SIG-M5 (cell line): ENCODE measurements around the gene ZSWIM2.
"Not testable (repeated sequence)": the region's sequence is repeated elsewhere in the genome, so short reads cannot be mapped to it uniquely, and the experiment has no call there.

Experiments used
- DNase-seq: peaks from one replicate; lab custom pipeline; 2025; lab: John Stamatoyannopoulos, UW

The ZSWIM2 gene, protein sequence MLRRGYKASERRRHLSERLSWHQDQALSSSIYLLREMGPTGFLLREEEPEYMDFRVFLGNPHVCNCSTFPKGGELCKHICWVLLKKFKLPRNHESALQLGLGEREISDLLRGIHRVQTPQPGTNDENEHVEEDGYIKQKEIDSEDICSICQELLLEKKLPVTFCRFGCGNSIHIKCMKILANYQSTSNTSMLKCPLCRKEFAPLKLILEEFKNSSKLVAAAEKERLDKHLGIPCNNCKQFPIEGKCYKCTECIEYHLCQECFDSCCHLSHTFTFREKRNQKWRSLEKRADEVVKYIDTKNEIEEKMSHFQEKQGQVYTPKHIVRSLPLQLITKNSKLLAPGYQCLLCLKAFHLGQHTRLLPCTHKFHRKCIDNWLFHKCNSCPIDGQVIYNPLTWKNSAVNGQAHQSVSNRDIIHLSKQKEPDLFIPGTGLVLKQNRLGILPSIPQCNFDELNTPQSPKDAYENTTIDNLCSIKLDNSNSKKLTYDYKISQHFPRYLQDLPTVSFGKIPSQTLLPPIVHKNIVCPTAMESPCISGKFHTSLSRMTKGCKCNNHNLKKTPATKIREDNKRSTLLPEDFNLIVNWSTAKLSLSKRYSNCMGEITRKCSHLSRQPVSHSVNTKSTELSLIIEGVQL

DNA sequence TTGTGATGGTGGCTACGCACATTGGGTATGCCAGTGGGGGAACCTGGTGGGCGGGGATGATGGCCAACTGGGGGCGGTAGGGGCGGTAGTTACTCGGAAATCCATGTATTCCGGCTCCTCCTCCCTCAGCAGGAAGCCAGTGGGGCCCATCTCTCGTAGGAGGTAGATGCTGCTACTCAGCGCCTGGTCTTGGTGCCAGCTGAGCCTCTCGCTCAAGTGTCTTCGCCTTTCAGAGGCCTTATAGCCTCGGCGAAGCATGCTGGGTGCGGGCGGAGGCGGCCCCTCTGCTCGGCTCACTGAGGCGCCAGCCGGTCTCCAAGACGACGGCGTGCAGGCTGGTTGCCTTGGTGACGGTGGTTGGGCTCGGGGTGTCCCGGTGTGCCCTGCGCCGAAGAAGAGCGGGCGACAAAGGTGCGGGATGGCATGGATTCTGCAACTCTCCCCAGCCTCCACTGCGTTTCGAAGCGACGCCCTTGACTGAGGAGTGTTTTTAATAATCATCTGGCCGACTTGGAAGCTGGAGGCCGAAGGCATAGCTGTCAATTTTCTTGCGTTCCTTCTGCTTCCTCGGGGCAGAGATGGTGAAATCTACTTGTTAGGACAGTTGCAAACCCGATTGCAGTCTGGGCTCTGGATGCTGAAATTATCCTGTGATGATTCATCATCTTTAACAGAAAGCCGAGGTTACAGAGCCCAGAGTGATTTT, at the start of gene ZSWIM2:
Gene ZSWIM2, minus strand, starts transcription at position 298 of the 706 bp plus-strand sequence. Its CDS starts 40 bp downstream, at position 258.
- DNase-seq = peak; percentile 52

DNA sequence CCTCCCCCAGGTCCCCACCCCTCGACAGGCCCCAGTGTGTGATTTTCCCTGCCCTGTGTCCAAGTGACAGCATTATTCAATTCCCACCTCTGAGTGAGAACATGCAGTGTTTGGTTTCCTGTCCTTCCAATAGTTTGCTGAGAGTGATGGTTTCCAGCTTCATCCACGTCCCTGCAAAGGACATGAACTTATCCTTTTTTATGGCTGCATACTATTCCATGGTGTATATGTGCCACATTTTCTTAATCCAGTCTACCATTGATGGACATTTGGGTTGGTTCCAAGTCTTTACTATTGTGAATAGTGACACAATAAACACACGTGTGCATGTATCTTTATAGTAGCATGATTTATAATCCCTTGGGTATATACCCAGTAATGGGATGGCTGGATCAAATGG, 47.2 kb upstream of the ZSWIM2 start:
- DNase-seq = not testable (repeated sequence)

DNA sequence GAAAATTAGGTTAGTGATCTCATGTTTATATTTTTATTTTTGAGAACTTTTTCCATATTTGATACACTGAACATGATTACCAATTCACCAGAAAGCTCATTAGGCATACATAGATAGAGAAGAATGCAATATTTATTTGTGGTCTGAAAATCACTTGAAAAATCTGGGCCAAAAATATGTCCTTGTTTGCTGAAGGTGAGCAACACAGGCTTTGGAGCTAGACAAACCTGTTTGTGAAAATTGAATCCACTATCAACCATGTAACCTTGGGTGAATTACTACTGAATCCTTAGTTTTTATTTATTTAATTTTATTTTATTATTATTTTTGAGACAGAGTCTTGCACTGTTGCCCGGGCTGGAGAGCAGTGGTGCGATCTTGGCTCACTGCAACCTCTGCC, 46.5 kb upstream of the ZSWIM2 start:
- no peak for DNase-seq

DNA sequence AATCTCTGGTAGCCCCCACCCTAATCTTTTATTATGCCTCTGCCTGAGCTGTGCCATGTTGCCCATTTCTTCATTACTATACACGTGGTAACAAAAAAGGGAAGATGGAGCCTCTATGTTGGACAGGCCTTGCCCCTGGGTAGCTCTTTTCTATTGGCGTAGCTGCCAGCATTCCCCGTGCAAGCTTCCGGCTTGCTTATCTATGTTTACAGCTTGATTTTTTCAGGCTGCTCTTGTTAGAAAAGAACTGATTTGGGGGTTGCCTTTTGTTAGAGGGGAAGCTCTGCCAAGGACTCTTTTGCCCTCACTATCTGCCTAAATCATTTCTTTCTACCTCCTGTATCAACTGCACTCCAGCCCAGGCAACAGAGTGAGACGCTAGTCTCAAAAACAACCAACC, 45.5 kb upstream of the ZSWIM2 start:
- DNase-seq = no peak

DNA sequence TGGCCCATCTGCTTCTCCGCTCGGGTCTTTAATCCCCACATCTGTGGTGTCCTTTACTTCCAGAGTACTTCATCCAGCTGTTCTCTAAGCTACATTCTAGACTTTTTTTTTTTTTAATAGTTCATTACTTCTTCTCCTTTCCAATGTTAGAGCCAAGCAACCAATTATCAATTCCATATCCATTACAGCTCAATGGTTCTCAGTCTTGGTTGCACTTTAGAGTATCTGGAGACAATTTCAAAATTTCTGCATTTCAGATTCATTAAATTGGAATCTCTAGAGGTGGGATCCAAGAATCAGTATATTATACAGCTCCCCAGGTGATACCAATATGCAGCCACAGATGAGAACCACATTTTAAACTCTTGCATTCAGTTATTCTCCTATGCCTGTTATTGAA, 43.9 kb upstream of the ZSWIM2 start:
- no peak for DNase-seq

DNA sequence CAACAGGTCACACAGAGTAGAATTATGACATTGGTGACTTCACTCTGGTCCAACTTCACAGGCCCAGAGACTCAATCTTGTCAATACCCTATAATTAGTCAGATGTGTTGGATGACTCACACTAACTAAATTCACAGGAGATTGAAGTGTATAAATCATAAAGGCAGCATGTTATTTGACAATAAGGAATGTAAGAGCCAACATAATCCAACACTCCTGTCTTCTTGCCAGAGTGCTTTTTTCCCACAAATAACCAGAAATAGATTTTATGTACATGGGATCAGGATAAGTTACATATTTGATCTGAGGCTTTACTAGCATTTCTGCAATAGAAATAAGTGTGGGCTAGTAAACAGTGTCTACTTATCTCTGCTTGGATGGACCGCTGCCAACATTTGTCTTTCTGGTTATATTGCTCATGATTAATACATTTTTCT, 42.2 kb upstream of the ZSWIM2 start:
- DNase-seq = no peak

DNA sequence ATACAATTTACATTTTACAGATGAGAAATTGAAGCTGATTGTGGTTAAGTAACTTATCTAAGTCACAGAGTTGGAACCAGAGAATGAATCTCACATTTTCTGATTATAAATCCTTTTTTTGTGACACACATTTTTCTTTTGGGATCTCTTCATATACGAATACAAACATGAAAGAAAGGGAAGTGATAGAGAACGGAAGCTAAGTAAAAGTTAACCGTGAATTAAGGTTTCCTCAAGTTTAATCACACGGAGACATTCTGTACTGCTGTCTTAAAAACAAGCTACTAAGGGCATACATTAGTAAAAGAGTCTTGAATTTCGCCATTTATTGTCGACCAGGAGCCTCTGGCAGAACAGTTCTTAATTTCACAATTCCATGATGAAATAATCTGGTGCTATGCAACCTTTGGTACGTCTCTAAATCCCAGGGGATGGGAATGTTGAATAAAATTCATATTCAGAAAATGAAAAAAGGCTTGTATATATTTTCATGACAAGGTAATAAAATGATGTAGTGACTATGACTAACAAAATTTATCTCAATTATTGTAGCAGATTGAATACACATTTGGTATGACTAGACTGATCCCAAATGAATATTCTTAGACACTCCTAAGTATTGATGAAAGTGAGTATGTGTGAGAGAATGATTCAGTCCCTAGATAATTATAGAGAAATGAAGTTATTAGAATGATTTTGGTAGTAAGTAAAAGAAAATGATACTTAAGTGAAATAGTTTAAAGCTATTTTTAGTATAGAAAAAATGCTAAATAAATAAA, 40.3 kb upstream of the ZSWIM2 start:
- no peak for DNase-seq

DNA sequence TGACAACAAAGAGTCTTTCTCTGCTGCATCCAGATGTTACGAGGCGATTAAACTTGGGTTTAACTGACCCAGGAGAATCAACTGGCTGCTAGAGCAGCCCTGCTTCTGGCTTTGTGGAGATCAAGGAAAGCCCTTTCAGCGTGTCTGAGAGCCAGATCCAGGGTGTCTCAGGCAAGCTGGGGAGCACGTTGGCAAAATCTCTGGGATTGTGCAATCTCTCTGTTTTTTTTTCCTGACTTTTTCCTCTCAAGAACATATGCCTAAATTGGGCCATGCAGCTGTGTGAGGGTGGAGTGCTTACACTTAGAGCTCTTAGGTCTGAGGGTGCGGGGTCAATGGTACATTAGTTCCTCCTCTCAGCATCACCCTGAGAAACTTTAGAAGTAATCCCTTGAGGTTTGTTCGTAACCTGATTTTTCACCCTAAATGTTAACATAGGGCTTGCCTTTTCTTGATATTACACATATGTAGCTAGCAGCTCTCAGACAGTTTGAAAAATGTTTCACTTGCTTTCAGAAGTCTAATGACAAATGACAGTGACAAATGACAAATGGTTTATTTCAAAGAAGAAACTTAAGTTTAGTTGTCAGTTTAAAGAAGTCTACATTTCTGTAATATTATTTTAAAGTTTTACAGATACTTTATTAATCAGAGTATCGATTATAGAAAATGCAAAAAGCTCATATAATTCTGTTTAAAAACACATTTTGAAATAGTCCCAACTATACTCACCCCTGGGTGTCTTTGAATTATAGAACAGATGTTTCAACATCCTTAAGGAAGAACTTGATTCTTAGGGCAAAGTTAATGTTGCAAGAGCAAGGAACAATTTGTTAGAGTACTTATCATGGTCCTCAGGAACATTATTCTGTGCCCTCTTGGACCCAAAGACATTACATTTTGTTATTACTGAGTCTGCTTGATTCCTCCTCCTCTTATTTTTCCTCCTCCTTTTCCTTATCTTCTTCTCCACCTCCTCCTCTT, 38.4 kb upstream of the ZSWIM2 start:
- no peak for DNase-seq

DNA sequence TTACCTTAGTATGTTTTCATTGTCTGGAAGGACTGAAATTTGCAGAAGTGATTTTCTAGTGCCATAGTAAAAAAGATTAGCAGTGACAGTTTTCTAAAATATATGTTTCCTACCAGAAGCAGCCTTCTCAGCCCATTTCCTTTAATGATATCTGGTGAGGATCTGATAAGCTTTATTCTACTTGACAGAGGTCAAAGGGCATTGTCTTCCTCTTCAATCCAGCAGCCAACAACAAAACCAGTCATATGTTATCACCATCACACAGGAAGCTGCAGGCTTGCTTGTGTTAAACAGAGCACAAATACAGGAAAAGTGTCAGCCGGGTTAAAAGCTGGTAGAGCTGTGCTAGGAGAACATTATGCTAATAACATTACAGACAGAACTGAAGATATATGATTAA, 35.6 kb upstream of the ZSWIM2 start:
- DNase-seq = no peak

DNA sequence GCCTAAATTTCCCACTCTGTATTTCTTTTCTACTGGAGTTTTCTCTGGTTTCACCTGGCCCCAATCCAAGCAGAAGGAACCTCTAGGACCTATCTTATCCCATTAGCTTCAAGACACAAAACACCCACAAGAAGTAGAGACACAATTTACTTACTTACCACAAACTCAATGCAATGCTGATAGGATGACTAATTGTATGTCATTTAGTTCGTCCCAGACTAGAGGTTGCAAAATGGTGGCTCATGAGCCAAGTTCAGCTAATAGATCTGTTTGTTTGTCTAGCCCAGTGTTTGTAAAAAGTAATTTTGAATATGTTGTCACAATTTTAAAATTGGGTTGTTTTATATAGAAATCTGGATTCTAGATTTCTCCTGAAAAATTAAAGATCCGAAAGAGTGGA, 34.7 kb upstream of the ZSWIM2 start:
- DNase-seq = no peak

DNA sequence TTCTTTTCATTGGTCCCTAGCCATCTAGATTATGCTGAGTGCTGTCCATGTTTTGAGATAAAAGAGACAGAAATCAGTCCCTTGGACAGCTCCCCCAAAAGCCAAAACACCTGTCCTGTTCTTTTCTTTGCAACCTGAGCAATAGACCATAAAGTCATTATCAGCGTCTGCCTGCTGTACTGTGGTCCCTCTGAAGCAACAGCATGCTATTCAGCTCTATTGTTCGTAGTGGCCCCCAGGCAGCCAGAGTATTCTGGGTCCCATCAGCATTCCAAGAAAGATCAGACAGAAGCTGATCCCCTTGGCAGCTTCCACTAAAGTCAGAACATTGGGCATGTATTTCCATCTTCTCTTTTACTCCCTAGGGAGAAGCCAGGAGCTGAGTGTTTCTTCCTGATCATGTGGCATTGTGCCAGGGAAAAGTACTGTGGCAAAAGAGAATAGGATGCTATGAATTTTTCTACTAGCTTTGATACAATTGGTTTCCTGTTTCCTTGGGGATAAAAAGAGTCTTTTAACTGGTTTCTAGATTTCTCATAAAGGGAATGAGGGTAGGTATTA, 33.6 kb upstream of the ZSWIM2 start:
- no peak for DNase-seq

DNA sequence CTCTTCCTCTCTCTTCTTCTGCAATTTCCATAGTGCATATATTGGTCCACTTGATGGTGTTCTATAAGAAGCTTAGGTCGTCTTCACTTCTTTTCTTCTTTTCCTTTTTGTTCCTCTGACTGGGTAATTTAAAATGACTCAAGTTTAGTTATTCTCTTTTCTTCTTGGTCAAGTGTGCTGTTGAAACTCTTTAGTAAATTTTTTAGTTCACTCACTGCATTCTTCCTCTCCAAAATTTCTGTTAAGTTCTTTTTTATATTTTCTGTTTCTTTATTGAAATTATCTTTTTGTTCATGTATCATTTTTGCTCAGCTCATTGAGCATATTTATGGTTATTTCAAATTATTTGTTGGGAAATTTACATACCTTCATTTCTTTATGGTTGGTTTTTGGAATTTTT, 32.7 kb upstream of the ZSWIM2 start:
- no peak for DNase-seq

DNA sequence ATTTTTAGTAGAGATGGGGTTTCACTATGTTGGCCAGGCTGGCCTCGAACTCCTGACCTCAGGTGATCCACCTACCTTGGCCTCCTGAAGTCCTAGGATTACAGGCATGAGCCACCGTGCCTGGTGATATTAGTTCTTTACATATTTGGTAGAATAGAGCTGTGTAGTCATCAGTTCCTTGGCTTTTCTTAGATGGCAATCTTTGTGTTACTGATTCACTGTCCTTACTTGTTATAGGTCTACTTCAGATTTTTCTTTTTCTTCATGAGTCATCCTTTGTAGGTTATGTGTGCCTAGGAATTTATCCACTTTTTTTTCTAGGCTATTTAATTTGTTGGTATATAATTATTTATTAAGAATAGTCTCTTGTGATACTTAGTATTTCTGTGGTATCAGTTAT, 30.3 kb upstream of the ZSWIM2 start:
- no peak for DNase-seq

DNA sequence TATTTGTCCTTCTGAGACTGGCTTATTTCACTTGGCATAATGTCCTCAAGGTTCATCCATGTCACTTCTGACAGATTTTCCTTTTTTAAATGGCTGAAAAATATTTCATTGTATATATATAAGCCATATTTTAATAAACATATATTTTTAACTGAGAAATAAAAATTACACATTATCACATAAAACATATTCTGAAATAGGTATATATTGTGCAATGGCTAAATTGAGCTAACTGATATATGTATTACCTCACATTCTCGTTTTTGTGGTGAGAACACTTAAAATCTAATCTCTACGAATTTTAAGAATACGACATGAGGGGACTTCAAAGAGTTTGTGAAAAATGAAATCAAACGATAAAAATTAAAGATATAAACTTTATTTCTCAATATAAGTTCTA, 25.7 kb upstream of the ZSWIM2 start:
- DNase-seq = no peak

DNA sequence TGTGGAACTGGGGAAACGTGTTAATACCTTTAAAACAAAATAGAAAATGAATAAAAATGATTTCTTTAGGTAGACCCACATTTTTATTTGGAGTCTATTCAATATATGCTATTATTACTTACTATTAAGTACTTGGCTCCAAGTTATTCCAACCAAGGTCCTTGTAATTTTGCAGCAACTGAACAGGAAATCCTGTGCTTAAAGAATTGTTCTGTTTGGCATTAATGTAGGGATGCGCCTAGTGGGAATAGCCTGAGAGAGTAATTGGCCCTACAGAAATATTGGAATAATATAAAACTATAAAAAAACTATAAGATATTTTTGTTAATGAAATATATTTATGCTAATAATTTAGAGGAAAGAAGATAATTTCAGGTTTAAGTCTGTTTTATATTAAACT, 22.9 kb upstream of the ZSWIM2 start:
- DNase-seq = no peak

DNA sequence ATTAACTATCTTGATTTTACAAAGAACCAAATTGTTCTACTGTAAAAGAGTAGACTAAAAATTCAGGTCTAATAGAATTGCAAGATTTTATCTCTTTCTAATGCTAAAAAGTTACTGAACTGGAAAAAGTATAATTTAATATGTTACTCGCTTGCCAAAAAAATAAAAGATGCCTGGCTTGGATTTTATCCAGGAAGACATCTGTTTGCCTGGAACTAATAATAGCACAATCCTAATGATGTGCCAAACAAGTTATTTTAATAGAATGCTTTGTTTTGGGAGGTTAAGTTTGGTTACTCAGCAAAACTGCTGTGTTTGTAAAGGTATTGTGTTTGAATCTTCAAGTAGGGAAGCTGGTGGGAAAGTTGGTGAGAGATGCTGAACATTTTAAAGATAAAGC, 19.4 kb upstream of the ZSWIM2 start:
- no peak for DNase-seq

DNA sequence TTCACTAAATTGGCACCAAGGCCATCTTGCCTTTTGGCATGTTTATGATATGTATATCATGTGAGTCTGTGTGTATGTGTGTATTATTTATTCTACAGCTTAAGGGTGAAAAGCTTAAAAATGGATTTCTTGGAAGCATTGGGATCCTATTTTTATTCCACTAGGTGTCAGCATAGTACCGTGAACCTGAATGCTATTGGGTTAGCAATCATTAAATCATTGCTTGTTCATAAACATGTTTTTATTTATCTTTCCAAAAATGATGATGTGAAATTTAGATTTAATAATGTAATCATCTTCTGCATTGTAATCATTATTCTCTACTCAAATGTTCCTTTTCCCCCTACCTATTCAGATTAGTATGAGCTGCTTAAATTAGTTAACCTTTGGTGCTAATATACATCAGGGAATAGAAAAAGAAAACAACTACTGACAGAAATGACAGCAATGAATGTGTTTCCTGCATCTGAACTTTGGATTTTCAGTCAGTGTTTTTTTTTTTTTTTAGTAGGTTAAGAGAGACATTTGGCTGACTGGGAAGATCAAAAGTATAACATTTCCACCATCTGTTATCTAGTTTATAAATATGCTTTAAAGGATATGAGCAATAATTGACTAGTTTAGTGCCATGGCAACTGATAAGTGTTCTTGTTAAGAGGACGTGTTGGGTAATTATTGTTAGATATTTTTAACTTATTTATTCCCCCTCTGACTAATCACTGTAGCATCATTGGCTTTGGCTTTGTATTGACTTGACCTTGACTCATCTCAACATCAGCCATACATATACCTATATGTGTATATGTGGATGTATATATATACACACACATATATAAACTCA, 14.1 kb upstream of the ZSWIM2 start:
- no peak for DNase-seq

DNA sequence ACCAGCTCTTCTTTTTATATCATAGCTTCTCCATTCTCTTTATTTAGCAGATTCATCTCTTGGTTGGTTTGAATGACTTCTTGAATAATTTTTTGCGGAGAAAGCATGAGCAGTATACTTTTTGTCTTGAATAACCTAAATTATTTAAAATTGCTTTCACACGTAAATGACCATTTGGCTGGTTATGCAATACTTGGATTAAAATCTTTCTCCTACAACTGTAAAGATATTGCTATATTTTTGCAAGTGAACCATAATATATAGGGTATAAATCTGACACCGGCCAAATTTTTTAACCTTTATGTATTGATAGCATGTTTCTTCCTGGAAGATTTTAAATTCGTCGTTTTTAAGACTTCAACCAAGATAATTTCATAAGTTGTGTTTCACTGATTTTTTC, 6.2 kb upstream of the ZSWIM2 start:
- no peak for DNase-seq

DNA sequence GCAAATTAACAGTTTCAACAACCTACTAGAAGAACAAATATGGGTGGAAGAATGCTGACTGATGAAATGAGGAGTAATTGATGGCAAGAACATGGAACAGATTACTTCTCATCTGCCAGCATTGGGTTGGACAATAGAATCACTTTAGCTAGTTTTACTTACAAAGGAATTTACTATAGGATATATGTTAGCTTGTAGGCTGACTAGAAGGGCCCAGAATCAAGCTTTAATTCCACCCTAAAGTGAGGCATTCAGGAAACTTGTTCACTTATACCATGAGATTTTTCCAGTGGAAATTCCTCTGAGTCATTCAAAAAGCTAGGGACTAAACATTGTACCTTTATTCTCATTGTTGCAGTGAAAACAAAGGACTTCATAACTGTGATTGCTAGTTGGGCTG, 5.0 kb upstream of the ZSWIM2 start:
- DNase-seq = no peak

DNA sequence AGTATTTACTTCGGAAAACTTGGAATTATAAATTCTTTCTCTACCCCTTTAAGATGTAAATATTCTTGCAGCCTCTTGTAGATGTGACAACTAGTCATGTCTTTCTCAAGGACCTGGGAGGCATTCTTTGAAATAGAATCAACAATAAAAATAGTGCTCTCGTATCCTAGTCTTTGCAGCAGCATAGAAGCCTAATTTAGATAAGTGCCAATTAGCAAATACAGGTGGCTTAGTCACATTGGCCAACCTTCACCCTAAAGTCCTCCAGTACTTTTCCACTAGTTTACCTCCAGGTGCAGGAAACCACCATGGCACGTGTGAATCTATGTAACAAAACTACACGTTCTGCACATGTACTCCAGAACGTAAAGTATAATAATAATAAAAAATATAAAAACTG, 3.5 kb upstream of the ZSWIM2 start:
- no peak for DNase-seq
